GM10248 (cell line): Measurements from ENCODE around the gene PRR5L.

Experiments
- CTCF ChIA-PET: fragments of 300-600 bp; sonication (Branson Sonifier 250); formaldehyde crosslinking; extraction: SDS; loops from one replicate; lab custom pipeline; 2021; ENCODE audit warnings: antibody characterized with exemption; lab: Yijun Ruan, JAX
- POLR2A ChIA-PET: fragments of 350-650 bp; sonication (Branson Sonifier 250); formaldehyde crosslinking; extraction: SDS; loops from one replicate; lab custom pipeline; 2020; ENCODE audit warnings: antibody characterized with exemption; lab: Yijun Ruan, JAX
- DNase-seq: peaks from one replicate; pipeline ENCODE4 v3.0.0; 2012; ENCODE audit errors: extremely low spot score
- TF ChIP-seq, protein P1 (sequence below): IDR thresholded peaks from 2 replicates; pipeline ENCODE4 v1.5.1; 2012; ENCODE audit warnings: mild to moderate bottlenecking, low read depth; ENCODE audit errors: extremely low read depth, missing control alignments, control extremely low read depth

PRR5L gene

DNA sequence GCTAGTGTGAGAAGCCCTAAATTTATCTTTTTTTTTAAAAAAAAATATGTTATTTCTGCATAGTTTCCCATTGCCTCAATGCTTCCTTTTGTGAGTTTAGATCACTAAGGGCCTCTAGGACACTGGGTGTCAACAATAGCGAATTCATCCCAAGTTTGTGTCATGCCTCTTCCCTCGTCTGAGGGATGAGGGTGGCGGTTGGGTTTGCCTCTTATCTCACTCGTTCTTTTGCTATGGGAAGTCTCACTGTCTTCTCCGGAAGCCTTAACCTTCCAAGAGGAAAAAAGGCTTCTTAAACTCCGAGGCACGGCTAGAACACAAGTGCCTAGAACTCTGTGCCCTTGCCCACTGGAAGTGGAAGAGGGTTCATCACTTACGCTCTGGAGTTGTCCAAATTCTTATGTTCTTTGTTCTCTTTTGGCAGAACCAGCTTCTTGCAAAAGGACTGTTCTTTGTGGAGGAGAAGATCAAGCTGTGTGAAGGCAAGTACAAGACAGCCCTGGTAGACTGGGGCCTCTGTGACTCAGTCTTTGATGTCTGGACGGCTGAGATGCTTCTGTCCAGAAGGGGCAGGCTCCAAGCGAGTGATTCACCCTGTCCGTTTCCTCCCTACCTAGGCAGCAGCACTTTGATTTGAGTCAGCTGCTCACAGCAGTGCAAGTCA is 135.5 kb downstream of the PRR5L start:
- no peak for DNase-seq
- POLR2A ChIA-PET, result no interaction called here
- TF ChIP-seq, protein P1, sequence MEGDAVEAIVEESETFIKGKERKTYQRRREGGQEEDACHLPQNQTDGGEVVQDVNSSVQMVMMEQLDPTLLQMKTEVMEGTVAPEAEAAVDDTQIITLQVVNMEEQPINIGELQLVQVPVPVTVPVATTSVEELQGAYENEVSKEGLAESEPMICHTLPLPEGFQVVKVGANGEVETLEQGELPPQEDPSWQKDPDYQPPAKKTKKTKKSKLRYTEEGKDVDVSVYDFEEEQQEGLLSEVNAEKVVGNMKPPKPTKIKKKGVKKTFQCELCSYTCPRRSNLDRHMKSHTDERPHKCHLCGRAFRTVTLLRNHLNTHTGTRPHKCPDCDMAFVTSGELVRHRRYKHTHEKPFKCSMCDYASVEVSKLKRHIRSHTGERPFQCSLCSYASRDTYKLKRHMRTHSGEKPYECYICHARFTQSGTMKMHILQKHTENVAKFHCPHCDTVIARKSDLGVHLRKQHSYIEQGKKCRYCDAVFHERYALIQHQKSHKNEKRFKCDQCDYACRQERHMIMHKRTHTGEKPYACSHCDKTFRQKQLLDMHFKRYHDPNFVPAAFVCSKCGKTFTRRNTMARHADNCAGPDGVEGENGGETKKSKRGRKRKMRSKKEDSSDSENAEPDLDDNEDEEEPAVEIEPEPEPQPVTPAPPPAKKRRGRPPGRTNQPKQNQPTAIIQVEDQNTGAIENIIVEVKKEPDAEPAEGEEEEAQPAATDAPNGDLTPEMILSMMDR, result no peak
- CTCF ChIA-PET, result interaction anchor here (1.0 to 2.1 kb wide), 5 partner anchors 12 to 190 kb away, joined by 3 to 6 read pairs (median 3); no protein-coding TSS in a partner anchor

DNA sequence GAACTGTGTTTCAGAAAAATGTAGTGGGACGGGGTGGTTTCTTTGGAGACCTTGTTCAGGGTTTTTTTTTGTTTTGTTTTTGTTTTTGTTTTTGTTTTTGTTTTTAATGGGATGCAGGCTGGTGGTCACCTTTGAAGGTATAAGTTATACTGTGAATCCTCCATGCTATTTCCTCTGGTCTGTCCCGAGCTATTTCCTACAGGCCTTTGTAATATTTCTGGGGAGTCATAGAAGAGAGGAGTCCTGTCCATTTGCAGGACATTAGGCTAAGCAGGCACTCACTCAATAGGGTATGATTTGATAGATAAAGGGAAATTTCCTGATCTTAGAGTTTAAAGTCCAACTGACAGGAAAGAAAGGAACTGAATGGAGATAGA is 136.0 kb downstream of the PRR5L start:
- DNase-seq, result no peak
- ChIA-PET CTCF (interaction anchor here (0.8 to 1.5 kb wide), 4 partner anchors 10 to 26 kb away, joined by 3 to 4 read pairs (median 4); no protein-coding TSS in a partner anchor), POLR2A (no interaction called here)
- TF ChIP-seq, protein P1, result no peak

DNA sequence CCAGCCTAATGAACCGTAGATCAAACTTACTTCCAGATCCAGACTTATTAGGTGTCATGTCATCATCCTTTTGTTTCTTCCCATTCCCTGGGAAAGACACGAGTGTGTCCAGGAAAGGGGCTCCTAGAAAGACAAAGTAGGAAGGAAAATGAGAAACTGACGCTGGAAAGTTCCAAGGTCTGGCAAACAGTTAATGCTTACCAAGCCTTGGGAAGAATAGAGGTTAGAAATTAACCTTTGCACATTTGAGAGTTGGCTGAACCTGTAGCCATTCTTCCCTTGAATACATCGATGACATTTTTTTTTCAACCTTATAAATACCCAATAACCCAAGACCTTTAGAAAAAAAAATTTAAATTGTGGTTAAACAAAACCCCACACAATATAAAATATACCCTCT is 136.7 kb downstream of the PRR5L start:
- ChIA-PET POLR2A (no interaction called here), CTCF (interaction anchor here (0.8 to 1.2 kb wide), 2 partner anchors 9 to 17 kb away, joined by 3 to 4 read pairs; no protein-coding TSS in a partner anchor)
- no peak for DNase-seq
- TF ChIP-seq, protein P1, result no peak

DNA sequence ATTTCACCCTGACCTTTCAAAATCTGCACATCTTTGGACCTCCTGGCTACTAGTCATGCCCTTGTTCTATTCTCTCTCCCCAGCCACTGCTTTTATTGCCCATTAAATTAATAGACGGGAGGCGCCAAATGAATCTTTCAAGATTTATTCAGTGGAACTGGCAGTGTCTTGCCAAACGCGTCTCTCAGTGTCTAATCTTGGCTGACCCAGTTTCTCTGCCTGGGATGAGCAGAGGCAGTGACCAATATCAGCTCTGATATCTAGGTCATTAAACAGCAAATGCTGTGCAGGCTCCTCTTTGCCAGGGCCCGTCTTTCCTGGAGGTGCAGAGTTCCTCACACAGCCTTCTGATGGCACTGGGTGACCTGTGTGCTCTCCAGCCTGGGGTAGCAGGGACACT is 140.0 kb downstream of the PRR5L start:
- POLR2A ChIA-PET, result no interaction called here
- TF ChIP-seq, protein P1, result no peak
- CTCF ChIA-PET, result no interaction called here
- DNase-seq, result no peak

DNA sequence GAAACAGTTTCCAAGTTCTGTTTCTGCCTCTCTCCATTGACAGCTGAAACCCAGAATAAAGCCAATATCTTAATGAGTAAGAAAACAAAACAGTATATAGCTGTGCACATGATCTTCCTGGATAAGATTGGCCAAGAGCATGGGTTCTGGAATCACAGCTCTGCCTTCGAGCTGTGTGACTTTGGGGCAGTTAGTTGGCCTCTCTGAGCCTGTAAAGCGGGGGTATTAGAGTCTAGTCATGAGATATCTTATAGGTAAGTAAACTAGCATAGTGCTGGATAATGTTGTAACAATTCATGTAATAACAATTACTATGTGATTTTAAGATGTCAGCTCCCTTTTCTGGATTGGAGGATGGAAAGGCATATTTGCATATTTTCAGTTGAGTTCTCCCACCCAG is 140.5 kb downstream of the PRR5L start:
- DNase-seq, result no peak
- TF ChIP-seq, protein P1, result no peak
- CTCF ChIA-PET, result interaction anchor here (1.1 kb wide), 1 partner anchor 13 kb away, joined by 3 read pairs; no protein-coding TSS in a partner anchor
- POLR2A ChIA-PET, result no interaction called here

DNA sequence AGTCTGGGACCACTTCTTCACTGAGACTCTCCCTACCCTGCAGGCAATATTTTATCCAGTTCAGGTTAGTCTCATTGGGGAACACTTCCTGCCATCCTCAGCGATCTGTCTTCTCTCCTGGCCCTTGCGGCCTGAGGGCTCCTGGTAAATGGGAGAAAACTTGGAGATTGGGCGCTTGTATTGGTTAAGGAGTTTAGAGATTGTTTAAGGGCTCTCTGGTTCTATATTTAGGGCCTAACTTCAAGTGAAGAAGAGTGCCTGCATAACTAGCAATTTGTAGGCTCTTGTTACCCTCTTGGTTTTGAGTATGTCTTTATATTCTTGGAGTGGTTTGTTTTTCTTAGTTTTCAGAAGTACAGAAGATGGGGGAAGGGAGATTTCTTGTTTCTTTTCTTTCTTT is 141.3 kb downstream of the PRR5L start:
- DNase-seq, result no peak
- CTCF ChIA-PET, result interaction anchor here (1.1 kb wide), 1 partner anchor 14 kb away, joined by 3 read pairs; no protein-coding TSS in a partner anchor
- TF ChIP-seq, protein P1, result no peak
- POLR2A ChIA-PET, result no interaction called here

DNA sequence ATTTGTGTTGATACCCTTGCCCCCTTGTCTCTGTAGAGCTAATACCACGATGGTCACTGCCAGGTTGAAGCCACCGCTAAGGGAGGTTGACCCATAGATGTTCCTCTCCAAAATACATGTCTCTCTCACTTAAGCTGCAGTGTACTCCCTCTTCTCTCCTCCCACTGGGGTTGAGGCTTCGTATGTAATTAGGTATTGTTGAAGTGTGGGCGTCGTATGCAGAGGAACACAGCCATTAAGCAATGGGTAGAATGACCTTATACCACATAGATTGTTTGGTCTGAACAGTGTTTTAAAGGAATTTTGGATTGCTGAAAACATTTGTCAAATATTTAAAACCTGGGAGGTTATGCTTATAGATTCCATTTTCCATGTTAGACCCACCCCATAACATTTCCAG is 142.0 kb downstream of the PRR5L start:
- ChIA-PET POLR2A (no interaction called here), CTCF (interaction anchor here (1.8 kb wide), 1 partner anchor 146 kb away, joined by 3 read pairs; no protein-coding TSS in a partner anchor)
- TF ChIP-seq, protein P1, result no peak

More for the DNA sequence above, 142.0 kb downstream of the PRR5L start:
- DNase-seq, result no peak
